BJ (cell line): ENCODE measurements around the gene KDM4C. TPM values are rescaled to one million over a fixed set of nuclear protein-coding genes. Genes with fewer than 3 reads are reported as not detected.

Experiments used
- CTCF ChIA-PET: fragments of 350-600 bp; formaldehyde crosslinking; extraction: SDS; loops from one replicate; lab custom pipeline; 2021; ENCODE audit warnings: antibody characterized with exemption, inconsistent platforms; lab: Yijun Ruan, JAX
- POLR2A ChIA-PET: fragments of 300-600 bp; sonication (Branson Sonifier 250); formaldehyde crosslinking; extraction: SDS; loops from one replicate; lab custom pipeline; 2021; ENCODE audit warnings: antibody characterized with exemption; lab: Charles Lee
- DNase-seq: peaks from one replicate; pipeline ENCODE4 v3.0.0-alpha.2; 2011; ENCODE audit warnings: low read depth
- H3K27me3 ChIP-seq: 2 replicates; pipeline ENCODE4 v1.6.0; 2011; ENCODE audit warnings: low read length; ENCODE audit not compliant: control insufficient read depth, insufficient read depth
- H3K36me3 ChIP-seq: 2 replicates; pipeline ENCODE4 v1.5.1; 2011; ENCODE audit warnings: low read length; ENCODE audit not compliant: control insufficient read depth, insufficient read depth
- H3K4me3 ChIP-seq: 2 replicates; pipeline ENCODE4 v1.5.1; 2011; ENCODE audit warnings: low read depth, mild to moderate bottlenecking, control low read depth, low read length
- CTCF ChIP-seq: IDR thresholded peaks from 2 replicates; pipeline ENCODE4 v1.5.1; 2011; ENCODE audit warnings: low read depth, mild to moderate bottlenecking, control low read depth, inconsistent platforms, low read length, moderate library complexity; ENCODE audit not compliant: insufficient read depth
- polyA plus RNA-seq: library from polyadenylated mRNA; depleted of rRNA; stranded (reverse); fragments of >200 nt; gene quantifications from 2 replicates; pipeline ENCODE4 v1.2.3, GENCODE V29; 2011

KDM4C gene
- polyA plus RNA-seq, 1 experiment: 11.3 TPM

GRCh38 chr9:6811436-6811835 lies 53.7 kb downstream of the KDM4C start:
- Histone ChIP-seq H3K4me3 (no peak overlapping the region), H3K27me3 (no peaks in the 10 kb centered on the region), H3K36me3 (0 out of 2 replicates have a peak, but pooled peaks cover 3% of the 10 kb centered on the region)
- no peak for TF ChIP-seq CTCF
- no peak for DNase-seq
- ChIA-PET POLR2A (no interaction called here), CTCF (interaction anchor here (0.6 kb wide), 1 partner anchor 10 kb away, joined by 4 read pairs; no protein-coding TSS in a partner anchor)

DNA sequence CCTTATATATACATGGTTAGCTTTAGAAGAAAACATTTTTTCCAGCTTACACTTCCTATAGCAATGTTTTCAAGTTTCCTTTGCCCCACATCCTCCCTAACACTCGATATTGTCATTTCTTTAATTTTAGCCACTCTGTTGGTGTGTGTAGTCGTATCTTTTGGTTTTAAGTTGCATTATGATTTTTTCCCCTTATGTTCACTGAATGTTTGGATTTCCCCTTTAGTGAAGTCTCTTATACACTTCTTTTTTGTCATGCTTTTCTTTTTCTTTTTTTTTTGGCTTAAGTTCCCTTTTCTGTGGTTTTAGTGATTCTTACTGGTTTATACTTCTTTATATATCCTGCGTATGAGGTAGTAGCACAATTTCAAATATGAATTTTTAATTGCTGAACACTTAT lies 58.8 kb downstream of the KDM4C start:
- ChIA-PET POLR2A (no interaction called here), CTCF (interaction anchor here (1.0 to 1.6 kb wide), 2 partner anchors 11 to 12 kb away, joined by 4 to 11 read pairs; no protein-coding TSS in a partner anchor)
- Histone ChIP-seq H3K4me3 (no peak overlapping the region), H3K27me3 (no peaks in the 10 kb centered on the region), H3K36me3 (no peaks in the 10 kb centered on the region)
- no peak for DNase-seq
- no peak for TF ChIP-seq CTCF

- CTCF ChIA-PET: interaction anchor here (1.1 kb wide), 1 partner anchor 9 kb away, joined by 6 read pairs; no protein-coding TSS in a partner anchor
- POLR2A ChIA-PET: no interaction called here
- no peaks in the 10 kb centered on the region for H3K27me3 ChIP-seq
- H3K4me3 ChIP-seq: no peak overlapping the region
- DNase-seq: no peak
- H3K36me3 ChIP-seq: no peaks in the 10 kb centered on the region
- no peak for TF ChIP-seq CTCF
These were observed 60.6 kb downstream of the KDM4C start for GRCh38 chr9:6818292-6818922.

DNA sequence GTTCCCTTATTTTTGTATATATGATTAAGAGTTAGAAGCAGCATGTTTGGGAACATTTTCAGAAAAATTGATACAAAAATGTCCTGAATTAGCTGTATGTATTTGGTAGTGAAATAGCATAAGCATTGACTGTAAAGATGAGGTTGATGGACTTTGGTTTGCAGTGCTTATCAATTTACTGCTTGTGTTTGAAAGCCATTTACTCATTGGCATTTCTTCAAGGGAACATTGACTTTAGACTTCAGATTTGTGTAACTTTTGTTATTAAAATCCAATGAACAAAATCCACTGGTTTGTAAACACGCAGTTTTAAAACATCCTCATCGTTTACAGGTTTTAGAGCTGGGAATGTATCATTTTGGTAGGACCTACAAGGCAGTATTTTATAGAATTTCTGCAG lies 61.3 kb downstream of the KDM4C start:
- H3K27me3 ChIP-seq: no peaks in the 10 kb centered on the region

GRCh38 chr9:6819529-6819928 lies 61.8 kb downstream of the KDM4C start:
- no peak overlapping the region for H3K4me3 ChIP-seq
- DNase-seq: no peak
- no peaks in the 10 kb centered on the region for H3K36me3 ChIP-seq
- ChIA-PET POLR2A (no interaction called here), CTCF (interaction anchor here (0.6 to 1.1 kb wide), 2 partner anchors 8 to 23 kb away, joined by 5 to 6 read pairs; no protein-coding TSS in a partner anchor)
- no peak for TF ChIP-seq CTCF
- no peaks in the 10 kb centered on the region for H3K27me3 ChIP-seq

More for the DNA sequence above, 61.3 kb downstream of the KDM4C start:
- no peak for TF ChIP-seq CTCF
- ChIA-PET POLR2A (no interaction called here), CTCF (interaction anchor here (0.6 to 1.1 kb wide), 2 partner anchors 8 to 23 kb away, joined by 5 to 6 read pairs; no protein-coding TSS in a partner anchor)
- no peak for DNase-seq
- no peak overlapping the region for H3K4me3 ChIP-seq
- H3K36me3 ChIP-seq: no peaks in the 10 kb centered on the region
